ENCODE data around the gene RAB5A.
"Not testable (repeated sequence)": the region's sequence is repeated elsewhere in the genome, so short reads cannot be mapped to it uniquely, and the experiment has no call there.

RAB5A gene

DNA sequence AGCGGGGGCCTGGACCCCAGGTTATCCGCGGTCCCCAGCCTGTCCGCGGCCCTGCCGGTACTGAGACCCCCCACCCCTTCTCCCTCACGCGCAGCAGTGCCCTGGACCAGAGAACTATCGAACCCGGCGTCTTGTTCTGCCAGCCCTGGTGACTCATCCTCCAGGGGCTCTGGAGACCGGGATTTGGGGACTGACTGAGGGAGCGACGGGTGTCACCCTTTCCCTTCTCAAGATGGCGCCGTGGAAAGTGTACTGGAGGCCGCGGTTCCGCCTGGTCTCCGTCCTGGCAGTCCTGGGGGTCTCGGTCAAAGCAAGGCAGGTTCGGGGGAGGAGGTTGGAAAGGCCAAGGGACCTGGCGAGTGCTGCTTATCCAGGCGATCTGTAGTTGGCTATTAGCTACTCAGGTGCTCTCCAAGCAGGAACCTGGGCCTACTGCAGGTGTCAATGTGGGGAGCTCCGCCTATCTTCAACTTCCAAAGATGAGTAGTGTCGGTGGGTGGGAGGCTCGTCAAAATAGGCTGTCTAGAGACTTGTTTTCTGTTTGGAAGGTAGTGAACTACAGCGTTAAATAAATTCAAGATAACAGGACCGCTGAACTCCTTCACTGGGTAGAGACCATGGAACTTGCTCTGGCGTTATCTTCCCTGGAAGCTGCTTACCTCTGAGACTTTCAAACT, 790 bp downstream of the RAB5A start:
- DNase-seq (ENCODE audit: low read depth, low spot score), result peak; percentile 78

DNA sequence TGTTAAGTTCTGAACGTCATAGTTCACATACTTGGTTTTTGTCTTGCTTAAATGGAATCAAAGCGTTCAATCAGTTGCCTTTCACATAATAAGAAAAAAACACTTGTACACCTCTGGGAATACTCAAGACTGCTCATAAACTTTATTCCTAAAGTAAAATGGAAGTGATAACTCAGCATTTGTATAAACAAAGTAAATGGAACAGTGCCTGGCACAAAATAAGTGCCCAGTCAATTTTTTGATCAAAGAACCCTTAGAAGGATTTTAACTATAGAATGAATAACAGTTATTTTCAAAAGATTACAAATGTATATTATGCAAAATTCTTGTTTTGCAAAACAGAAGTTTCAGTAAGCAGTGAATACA, 1.3 kb downstream of the RAB5A start:
- DNase-seq (ENCODE audit: low read depth, low spot score), result no peak

DNA sequence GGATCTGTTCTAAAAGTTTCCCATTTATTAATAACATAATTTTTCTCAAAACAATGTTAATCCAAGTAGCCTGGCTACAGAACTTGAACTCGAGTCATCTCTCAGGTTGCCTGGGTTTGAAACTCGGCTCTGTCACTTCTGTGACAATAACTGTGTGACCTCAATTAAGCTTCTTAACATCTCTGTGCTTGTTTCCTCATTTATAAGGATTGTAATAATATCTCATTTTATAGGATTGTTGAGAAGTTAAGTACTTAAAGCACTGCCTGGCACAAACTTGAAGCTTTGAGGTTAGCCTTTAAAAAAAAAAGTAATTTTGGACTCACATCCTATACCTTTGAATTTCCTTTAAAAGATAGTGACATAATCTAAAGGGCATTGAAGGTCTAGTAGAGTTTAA, 3.4 kb downstream of the RAB5A start:
- no peak for DNase-seq (ENCODE audit: low read depth, low spot score)

DNA sequence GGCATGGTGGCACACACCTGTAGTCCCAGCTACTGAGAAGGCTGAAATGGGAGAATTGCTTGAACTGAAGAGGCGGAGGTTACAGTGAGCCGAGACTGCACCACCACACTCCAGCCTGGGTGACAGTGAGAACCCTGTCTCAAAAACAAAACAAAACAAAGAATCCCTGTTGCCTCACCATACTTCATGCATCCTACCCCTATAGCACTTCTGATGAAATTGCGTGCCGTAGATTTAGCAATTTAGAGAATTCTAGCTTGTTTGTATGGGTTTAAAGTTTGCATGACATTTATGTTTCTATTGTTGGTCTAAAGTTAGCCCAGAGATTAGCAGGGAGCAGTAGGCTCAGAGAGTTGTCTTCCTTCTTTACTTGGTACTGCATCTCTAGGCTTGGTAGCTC, 7.8 kb downstream of the RAB5A start:
- no peak for DNase-seq (ENCODE audit: low read depth, low spot score)

DNA sequence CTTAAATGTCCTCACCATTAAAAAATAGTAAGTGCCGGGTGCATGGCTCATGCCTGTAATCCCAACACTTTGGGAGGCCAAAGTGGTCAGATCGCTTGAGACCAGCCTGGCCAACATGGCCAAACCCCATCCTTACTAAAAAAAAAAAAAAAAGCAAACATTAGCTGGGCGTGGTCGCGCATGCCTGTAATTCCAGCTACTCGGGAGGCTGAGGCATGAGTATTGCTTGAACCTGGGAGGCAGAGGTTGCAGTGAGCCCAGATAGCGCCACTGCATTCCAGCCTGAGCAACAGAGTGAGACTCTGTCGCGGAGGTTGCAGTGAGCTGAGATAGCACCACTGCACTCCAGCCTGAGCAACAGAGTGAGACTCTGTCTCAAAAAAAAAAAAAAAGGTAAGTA, 10.5 kb downstream of the RAB5A start:
- peak; percentile 58 for DNase-seq (ENCODE audit: low read depth, low spot score)

DNA sequence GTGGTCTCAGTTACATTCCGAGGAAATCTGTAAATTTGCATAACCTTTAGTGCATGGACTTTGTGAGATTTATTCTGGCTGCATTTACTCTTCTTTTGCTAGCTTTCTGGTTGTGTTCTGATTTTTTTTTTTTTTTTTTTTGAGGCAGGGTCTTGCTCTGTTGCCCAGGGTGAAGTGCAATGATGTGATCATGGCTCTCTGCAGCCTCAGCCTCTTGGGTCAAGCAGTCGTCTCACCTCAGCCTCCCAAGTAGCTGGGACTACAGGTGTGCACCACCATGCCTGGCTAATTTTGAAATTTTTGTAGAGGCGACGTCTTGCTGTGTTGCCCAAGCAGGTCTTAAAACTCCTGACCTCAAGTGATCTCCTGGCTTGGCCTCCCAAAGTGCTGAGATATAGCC, 12.6 kb downstream of the RAB5A start:
- no peak for DNase-seq (ENCODE audit: low read depth, low spot score)

DNA sequence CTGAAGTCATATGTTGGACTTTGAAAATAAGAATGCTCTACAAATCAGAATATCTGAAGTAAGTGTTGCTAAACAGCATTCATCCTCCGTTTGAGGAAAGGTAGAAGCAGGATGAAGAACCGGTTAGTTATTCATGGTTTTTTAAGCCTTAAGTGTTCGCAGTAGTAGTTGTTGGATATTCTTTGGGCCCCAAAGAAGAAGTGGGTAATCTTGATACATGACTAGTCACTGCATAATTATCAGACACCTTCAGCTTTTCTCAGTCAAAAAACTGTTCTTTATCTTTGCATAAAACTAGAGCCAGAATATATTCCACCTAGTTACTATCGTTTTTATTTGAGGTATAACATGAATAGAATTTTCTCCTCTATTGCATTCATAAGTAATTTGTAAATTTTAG, 13.8 kb downstream of the RAB5A start:
- no peak for DNase-seq (ENCODE audit: low read depth, low spot score)

DNA sequence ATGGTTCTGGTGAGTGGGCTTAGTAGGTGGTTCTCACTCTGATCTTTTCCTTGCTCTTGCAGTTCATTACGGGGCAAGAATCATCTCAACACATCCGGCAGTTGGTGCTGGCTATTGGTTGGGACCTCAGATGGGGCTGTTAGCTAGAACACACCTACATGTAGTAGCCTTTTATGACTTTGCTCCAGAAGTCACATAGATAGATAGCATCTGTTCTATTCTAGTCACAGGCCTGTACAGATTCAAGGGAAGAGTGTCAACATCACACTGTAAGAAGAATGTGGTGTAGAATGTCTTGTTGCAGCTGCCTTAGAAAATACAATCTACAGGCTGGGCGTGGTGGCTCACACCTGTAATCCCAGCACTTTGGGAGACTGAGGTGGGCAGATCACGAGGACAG, 15.1 kb downstream of the RAB5A start:
- no peak for DNase-seq (ENCODE audit: low read depth, low spot score)

DNA sequence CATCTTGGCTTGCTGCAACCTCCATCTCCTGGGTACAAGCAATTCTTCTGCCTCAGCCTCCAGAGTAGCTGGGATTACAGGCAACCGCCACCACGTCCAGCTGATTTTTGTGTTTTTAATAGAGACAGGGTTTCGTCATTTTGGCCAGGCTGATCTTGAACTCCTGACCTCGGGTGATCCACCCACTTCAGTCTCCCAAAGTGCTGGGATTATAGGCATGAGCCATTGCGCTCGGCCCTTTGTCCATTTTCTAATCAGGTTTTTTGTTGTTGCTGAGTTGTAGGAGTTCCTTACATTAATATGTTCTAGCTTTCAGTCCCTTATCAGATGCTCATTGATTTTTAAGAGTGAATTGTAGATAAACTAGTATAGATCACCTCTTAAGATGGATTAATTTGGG, 20.3 kb downstream of the RAB5A start:
- DNase-seq (ENCODE audit: low read depth, low spot score), result no peak

DNA sequence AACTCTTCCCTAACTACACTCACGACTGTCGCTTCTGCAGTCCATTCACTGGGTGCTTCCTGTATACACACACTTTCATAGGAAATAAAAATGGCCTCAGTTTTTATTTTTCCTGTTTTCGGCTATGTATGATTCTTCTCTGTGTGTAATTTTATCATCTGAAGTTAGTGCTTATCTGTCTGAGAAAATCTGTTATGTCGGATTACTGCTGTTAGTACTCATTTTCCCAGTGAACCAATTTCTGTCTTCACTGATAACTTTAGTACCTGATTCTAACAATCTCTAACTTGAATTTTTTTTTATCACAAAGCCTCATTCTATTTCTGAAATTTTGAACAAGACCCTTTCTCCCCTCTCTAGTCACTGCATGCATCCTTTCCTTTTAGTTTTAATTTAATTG, 20.9 kb downstream of the RAB5A start:
- no peak for DNase-seq (ENCODE audit: low read depth, low spot score)

DNA sequence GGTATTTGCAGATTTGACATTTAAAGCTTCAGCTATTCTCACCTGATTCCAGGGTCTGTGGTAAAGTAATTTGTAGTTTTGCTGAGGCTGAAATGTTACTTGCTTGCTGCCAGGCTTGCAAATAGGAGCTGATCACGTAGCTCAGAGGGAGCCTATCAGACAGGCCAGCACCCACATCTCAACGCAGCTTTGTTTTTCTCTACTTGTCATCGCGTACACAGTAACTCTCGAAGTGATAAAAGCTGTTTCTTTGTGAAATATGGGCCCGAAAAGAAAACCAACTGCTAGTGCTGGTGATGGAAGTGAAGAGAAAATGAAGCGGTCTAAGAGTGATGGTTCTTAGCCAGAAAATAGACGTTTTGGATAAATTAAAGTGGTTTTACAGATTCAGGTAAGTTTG, 23.4 kb downstream of the RAB5A start:
- no peak for DNase-seq (ENCODE audit: low read depth, low spot score)

DNA sequence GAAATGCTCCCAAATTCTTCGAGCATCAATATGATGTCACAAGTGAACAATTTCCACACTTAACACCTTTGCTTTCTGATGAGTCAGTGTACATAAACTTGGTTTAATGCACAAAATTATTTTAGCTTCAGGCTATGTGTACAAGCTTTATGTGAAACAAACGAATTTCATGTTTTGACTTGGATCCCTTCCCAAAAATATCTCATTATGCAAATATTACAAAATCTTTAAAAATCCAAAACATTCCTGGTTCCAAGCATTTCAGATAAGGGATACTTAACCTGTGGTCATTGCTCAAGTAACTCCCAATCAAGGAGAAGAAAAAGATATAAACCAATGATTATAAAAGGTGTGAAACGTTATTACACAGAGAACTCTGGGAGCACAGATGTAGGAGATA, 25.2 kb downstream of the RAB5A start:
- DNase-seq (ENCODE audit: low read depth, low spot score), result no peak

DNA sequence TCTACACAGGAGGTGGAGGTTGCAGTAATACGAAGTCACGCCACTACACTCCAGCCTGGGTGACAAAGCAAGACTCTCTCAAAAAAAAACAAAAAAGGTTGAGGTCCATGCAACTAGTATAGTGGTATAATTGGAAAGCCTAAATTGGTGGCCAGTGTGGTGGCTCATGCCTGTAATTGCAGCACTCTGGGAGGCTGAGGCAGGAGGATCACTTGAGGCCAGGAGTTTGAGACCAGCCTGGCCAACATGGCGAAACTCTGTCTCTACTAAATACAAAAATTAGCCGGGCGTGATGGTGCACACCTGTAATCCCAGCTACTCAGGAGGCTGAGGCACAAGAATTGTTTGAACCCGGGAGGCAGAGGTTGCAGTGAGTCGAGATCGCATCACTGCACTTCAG, 42.0 kb downstream of the RAB5A start:
- not testable (repeated sequence) for DNase-seq (ENCODE audit: low read depth, low spot score)

DNA sequence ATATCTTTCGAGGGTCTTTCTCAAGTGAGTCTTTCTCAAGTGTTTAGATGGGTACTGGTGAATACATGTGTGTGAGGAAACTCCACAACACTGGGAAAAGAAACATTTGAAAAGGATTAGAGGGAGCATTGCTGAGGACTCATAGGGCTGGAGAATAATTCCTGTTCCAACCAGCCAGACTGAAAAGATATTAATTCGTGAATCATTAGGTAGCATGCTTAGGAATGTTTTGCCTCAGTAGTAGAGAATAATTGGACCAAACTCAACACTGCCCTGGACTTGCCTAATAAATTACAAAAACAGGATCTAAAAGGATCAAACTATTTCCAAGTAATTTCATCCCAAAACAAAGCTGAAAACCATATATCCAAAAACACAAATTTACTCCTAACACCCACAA, 47.9 kb downstream of the RAB5A start:
- no peak for DNase-seq (ENCODE audit: low read depth, low spot score)

DNA sequence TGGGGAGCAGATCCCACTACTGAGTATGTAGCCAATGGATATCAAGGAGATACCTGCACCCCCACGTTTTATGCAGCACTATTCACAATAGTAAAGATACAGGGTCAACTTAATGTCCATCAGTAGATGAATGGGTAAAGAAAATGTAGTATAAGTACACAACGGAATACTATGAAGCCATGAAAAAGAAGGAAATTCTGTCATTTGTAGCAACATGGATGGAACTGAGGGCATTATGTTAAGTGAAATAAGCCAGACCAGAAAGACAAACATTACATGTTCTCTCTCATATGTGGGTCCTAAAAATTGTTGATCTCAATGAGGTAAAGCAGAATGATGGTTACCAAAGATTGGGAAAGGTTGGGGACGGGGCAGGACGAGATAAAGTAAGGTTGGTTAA, 50.6 kb downstream of the RAB5A start:
- DNase-seq (ENCODE audit: low read depth, low spot score), result no peak

DNA sequence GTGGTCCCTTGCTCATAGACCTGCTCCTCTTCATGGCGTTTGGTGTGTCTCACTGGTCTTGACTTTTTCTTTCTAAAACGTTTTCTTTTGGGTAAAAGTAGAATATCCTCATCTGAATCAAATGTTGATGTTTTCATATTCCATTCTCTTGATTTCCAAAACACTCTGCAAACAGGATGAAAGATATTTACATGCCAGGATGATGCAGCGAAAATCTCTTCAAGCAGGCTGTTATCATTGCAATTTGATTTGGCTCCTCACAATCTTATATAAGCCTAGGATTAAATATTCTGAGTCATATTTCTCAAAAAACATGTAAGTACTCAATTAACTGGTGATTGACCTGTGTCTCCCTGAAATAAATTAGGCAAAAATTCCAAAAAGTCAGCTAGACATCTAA, 55.0 kb downstream of the RAB5A start:
- DNase-seq (ENCODE audit: low read depth, low spot score), result no peak

DNA sequence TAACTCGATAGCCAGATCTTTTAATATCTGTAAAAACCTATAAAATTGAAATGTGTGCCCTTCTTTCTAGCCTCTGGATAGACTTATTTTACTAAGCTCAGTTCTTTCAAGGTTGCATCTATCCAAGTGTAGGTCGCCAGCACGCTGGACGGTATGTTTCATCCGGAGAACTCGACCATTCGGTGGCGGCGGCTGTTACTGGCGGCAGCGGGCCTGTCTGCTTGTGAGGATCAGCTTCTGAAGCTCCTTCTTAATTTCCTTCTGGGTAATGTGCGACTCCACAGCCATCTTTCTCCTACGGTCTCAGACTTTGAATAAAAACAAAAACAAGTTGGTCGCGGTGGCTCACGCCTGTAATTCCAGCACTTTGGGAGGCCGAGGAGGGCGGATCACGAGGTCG, 61.1 kb downstream of the RAB5A start:
- no peak for DNase-seq (ENCODE audit: low read depth, low spot score)

DNA sequence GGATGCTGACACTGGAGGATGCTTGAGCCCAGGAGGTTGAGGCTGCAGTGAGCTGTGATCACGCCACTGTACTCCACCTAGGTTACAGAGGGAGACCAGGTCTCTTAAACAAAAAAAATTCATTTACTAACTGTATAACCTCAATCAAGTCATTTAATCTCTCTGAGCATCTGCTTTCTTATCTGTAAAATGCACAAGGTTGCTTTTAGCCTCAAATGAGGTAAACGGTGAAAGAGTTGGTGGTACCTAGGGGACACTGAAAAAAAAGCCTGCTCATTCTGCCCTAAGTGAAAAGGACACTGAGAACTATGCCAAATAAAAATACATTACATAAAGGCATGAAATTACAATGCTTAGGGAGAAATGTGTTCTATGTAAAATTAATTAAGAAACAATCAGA, 61.7 kb downstream of the RAB5A start:
- DNase-seq (ENCODE audit: low read depth, low spot score), result no peak

DNA sequence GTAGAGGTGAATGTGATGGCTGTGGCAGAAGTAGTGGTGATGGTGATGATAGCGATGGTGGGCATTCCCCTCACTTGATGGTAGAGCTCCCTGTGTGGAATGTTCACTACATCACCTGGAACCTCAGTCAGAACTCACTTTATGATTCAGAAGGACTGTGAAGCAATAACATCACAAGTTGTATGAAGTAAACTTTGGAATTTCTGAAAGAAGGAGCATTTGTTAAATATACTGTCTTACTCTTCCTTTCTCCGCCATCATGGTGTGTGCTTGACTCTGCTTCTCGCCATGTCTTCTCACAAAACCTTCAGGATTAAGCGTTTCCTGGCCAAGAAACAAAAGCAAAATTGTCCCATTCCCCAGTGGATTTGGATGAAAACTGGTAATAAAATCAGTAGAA, 65.3 kb downstream of the RAB5A start, which contains the start of gene PP2D1:
TSS of gene PP2D1 (minus strand) at position 101 of the 400 bp plus-strand sequence. CDS start 192 bp downstream, outside the sequence.
- DNase-seq (ENCODE audit: low read depth, low spot score), result no peak

DNA sequence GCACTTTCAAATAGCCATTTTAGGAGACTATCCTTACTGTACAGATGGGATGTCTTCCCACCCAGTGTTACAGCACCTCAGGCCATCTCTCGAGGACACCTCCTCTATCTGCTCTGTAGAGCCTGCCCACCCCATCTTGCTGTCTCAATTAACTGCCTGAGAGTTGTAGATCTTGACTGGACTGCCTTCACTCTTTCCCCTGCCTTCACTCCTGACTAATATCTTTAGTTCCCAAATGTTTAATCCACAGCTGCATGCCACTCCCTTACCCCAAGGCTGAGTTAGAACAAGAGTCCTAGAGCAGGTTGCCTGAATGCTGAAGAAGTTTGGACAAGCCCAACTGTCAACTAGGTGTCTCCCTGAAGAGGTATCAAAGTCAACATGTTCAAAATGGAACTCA, 66.5 kb downstream of the RAB5A start:
- no peak for DNase-seq (ENCODE audit: low read depth, low spot score)

DNA sequence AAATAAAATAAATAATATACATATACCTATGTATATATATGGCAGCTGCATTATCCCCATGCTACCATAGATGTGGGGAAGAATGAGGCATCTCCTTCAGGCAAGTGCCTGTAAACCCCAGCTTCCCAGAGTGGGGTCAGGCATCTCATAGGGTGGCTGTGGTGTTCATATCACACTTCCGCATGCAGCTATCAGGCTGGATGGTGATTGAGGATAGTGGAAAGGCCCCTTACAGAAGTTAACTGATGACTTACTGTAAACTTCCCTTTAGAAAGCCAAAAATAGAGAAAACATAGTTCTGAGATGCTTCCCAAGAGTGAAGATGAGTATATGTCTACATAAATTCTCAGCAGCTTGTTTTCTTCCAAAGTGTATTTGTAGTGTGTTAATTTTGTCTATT, 68.6 kb downstream of the RAB5A start:
- DNase-seq (ENCODE audit: low read depth, low spot score), result no peak

DNA sequence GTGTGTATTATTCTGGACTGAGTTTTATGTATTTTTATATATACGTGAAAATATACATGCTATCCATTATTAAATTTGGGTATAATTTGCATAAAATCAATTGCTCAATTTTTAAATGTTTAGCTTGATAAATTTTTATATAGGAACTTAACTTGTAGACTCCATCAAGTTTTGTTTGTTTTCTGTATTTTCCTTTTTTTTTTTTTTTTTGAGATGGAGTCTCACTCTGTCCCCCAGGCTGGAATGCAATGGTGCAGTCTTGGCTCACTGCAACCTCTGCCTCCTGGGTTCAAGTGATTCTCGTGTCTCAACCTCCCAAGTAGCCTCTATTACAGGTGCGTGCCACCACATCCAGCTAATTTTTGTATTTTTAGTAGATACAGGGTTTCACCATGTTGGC, 69.2 kb downstream of the RAB5A start:
- not testable (repeated sequence) for DNase-seq (ENCODE audit: low read depth, low spot score)

DNA sequence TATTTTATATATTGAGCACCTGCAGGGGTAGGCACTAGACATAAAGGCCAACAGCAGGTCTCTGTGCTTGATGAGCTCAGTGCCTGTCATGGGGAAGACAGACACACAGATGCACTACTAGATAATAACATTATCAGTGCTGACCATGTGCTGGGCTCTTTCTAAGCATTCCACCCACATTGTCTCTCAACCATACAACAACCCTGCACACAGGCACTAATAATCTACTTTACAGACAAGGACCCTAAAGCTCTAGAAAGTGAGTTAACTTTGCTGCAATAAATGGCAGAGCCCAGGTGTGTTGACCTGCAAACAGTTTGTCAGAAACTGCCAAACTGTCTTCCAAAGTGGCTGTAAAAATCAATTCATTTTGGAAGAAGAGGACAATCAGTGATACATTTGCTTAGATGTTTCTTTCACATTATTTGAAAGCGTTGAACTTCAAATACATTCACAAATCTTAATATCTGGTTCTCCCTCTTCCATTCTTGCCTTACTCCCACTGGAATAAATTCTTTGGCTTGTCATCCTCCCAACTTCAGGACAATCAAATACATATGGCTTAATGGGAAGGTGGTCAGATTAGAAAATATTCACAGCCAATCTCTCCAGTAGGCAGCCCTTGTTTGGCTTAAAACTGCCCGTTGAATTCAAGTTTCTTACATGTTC, 76.2 kb downstream of the RAB5A start:
- no peak for DNase-seq (ENCODE audit: low read depth, low spot score)
